Stimulated activated CD4-positive, alpha-beta T cell treated with anti-CD3 and anti-CD28 coated beads, Interleukin-1b, Interleukin-23, amount 100 ng/mL, for 24 hours (primary cell): ENCODE results near the gene RAB8B.

Experiments
- DNase-seq, 4 experiments: peaks; one replicate each; pipeline ENCODE4 v3.0.0-alpha.2; 2020; ENCODE audit warnings: low read depth in 4 of 4, low spot score in 1 of 4

Gene RAB8B

DNA sequence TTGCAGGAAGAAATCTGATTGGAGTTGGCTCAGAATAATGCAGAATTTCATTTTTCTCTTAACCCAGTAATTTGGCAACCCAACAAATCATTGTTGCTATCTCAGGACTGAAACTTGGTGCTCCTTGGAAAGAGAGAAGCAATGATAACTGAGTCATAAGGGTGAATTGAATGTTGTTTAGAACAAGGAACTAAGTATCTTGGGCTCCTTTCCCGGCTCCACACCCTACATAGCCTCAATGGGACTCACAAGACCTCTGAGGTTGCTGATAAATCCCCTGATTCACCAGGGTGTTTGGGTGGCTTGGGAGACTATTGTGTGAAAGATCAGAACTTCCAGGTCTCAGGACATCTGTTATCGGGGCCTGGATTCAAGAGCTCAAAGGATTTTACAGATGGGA, 7.8 kb upstream of the RAB8B start:
- DNase-seq = no peak

DNA sequence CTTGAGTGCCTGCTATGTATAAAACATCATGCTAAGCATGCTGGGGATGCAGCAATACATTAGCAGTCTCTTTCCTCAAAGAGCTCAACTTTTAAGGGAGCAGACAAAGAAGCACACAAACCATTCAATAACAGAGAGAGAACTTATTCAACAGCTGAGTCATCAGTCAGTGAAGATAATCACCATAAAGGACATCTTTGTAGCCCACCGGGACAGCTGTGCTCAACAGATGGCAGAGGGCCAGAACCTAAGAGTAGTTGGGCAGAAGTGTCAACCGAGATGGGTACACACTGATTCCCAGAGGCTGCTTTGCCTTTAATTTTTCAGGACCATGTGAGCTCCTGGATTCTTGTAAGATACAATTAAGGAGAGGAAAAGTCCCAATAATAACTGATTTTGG, 4.2 kb upstream of the RAB8B start:
- no peak for DNase-seq

- no peak for DNase-seq
Measured at GRCh38 chr15:63186065-63186464, 3.3 kb upstream of the RAB8B start.

DNA sequence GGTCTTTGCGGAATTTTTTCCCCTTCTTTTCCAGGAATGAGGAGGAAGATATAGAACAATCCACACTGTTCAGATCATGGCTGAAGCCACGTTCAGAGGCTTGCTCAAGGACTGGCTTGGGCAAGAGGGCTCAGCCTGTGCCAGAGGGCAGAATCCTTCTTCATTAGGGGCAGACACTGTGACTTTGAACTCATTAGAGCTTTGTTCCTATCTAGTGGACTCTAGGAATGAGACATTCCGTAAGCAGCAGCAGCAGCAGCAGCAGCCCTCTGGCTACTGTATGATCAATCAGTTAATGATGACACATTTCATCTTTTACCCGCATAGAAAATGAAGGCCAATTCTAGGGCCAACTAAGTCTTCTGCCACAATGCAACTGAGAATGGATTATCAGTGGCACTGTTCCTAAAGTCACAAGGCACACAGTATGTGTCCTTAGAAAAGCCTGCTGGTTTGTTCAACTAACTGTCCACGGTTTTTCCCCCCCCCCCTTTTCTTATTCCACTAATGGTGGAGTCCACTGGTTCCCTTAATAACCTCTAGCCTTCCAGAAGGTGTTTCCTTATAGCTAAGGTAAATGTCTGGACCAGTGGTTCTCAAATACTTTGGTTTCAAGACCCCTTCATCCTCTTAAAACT, 1.7 kb upstream of the RAB8B start:
- DNase-seq = no peak

GRCh38 chr15:63188247-63188925, 1.0 kb upstream of the RAB8B start:
- DNase-seq = no peak

GRCh38 chr15:63189941-63190768, 749 bp downstream of the RAB8B start:
- DNase-seq = no peak

- DNase-seq = no peak
Measured at GRCh38 chr15:63190769-63191649, 1.6 kb downstream of the RAB8B start.

GRCh38 chr15:63191895-63192618, 2.7 kb downstream of the RAB8B start:
- no peak for DNase-seq

DNA sequence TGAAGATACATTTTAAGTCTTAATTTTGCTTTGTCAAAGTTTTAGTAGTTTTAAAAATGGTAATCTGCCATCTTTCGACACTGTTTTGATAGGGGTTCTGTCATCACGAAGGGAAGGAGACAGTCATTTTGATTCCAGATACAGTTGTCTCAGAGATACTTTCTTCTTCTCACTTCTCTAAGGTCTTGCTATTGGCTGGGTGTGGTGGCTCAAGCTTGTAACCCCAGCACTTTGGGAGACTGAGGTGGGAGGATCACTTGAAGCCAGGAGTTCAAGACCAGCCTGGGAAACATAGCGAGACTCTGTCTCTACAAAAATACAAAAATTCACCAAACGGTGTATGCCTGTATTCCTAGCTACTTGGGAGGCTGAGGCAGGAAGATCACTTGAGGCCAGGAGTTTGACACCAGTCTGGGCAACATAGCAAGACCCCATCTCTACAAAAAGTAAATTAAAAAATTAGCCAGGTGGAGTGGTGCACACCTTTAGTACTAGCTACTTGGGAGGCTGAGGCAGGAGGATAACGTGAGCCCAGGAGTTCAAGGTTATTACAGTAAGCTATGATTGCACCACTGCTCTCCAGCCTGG, 3.3 kb downstream of the RAB8B start:
- no peak for DNase-seq

GRCh38 chr15:63194302-63194701, 4.9 kb downstream of the RAB8B start:
- no peak for DNase-seq

DNA sequence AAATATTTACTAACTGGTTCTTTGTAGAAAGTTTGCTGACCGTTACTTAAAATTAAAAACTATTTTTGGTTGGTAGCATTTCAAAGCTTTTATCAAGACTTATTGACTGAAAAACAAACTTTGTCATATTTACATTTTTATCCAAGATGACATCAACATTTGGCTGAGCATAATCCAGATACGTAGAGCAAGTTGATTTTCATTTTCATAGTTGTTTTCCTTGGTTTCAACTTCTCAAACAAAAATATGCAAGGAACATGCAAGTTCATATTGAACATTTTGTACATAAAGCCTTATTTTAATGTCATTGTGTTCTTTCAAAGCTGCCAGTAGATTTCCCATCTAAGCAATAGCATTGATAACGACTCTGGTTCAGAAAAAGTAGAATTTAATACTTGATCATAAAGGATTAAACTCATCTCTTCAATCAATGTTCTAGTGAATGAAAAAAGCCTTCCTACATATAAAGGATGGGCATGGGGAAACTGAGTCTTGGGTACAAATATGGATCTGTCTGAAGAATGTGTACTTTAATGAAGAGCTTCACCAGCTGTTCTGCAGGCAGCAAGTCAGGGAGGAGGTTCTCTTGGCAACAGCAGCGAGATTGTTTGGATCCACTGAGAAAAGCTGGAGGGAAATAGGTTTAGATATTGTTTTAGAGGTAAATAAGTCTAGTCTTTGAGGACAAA, 5.6 kb downstream of the RAB8B start:
- no peak for DNase-seq

DNA sequence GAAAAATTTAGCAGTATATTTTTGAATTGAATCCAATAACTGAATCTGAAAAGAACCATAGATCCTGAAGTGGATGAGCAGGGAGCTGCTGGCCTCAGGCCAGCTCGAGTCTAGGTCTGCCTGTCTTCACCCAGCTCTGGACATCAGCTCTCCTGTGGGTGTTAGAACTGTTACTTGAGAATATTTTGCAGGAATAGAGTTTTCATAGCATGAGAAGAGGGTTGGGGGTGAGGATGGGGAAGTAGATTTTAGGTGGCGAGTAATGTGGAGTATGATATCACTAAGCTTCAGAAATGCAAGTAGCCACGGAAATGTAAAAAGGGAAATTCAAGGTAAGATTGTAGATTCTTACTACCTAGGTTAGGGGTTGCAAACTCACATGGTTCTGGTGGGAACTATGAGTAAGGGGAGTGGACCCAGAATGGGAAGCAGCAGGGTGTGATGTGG, 6.2 kb downstream of the RAB8B start:
- no peak for DNase-seq

DNA sequence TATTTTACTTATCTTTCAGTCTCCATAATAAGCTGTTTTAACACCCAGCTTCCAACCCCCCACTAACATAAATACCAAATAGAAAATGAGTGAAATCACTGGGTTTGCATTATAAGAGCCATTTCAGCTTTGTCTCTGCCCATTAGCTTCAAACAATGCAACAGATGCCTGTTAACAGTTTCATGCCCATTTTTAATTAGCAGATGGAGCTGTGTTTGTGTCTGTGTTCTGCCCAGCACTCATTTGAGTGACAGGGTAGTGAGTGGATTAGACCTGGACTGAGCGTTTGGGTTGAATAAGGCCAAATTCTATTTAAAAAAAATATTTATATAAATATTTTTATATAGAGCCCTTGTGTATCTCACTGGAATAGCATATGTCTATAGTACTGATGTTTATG, 7.4 kb downstream of the RAB8B start:
- no peak for DNase-seq

GRCh38 chr15:63197626-63198025, 8.2 kb downstream of the RAB8B start:
- DNase-seq = no peak

DNA sequence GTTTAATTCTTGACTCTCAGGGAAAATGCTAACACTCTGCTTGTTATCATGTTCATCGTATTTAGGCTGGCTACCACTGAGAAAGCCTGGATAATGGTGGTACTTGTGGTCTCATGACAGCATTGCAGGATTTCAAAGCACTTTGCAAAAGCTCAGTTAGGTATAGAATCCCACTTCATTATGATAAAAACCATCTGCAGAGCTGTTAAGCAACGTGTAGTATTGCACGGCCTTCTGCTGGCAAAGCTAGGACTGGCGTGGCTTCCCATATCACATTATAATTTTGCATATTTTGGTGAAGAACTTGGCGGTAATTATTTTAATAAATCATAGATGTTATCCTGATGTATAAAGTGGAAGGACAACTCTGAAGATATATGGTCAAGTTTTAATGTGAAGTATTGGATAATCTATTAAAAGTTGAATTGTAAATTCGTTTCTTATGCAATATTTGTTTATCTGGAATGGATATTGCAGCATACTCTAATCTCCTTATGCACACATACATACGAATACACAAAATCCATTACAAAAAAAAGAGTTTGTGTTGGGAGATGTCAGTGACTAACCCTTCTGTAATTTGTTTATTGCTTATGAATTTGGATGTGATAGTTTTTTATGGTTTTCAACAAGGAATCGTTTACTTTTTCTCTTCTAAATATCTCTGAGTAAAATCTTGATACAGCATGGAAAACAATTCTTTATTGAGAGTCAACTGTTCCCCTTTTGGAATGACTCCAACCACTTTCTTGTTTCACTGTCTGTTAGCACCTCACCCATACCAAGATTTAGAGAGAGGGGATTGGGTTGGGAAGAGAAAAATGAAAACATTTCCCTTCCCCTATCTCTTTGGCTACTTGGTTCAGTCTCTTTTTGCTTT, 9.2 kb downstream of the RAB8B start:
- no peak for DNase-seq

- DNase-seq = no peak
Measured at GRCh38 chr15:63200464-63201249, 11.3 kb downstream of the RAB8B start.

DNA sequence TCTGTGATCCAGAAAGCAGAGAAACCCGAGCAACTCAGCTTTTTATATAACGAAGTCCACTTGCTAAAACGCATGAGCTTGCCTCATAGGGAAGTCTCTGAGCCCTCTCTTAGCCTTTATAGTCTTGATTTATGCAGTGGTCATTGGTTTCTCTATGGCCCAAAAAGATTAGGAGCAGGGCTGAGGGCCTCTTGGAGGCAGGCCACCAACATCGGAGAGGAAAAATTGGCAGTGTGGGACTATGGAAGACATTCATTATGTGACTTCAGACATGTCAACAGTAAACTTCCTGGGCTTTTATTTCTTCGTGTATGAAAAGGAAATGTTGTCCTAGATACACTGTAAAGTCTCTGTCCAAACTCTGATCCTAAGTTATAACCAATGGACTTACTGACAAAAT, 13.5 kb downstream of the RAB8B start:
- no peak for DNase-seq
